Neutrophil (primary cell): ENCODE data around the gene PCLAF.
"Not testable (repeated sequence)": the region's sequence is repeated elsewhere in the genome, so short reads cannot be mapped to it uniquely, and the experiment has no call there.

Source experiments
- H3K27ac ChIP-seq: fragments of 200-600 bp; sonication (generic); 2 replicates; pipeline ENCODE4 v1.5.1; 2016; ENCODE audit warnings: mild to moderate bottlenecking, moderate library complexity
- H3K27me3 ChIP-seq: fragments of 200-600 bp; sonication (generic); 2 replicates; pipeline ENCODE4 v1.6.0; 2016; ENCODE audit warnings: mild to moderate bottlenecking
- H3K36me3 ChIP-seq: fragments of 200-600 bp; sonication (generic); 2 replicates; pipeline ENCODE4 v1.5.1; 2017
- H3K4me1 ChIP-seq, 2 experiments: fragments of 200-600 bp in 1 of 2; sonication (generic) in 1 of 2; 1 replicate in 1 of 2; 2 replicates in 1 of 2; pipeline versions ENCODE4 v1.5.1 to v1.6.1; 2013 to 2016; ENCODE audit warnings: low read depth in 1 of 2, low read length in 1 of 2, mild to moderate bottlenecking in 1 of 2, moderate library complexity in 1 of 2; ENCODE audit not compliant: control insufficient read depth in 1 of 2, insufficient read depth in 1 of 2
- H3K4me3 ChIP-seq, 2 experiments: fragments of 200-600 bp in 1 of 2; sonication (generic) in 1 of 2; 1 replicate in 1 of 2; 2 replicates in 1 of 2; pipeline ENCODE4 v1.5.1; 2013 to 2016; ENCODE audit warnings: low read depth in 1 of 2, low read length in 1 of 2, mild to moderate bottlenecking in 1 of 2, moderate library complexity in 1 of 2
- H3K9me3 ChIP-seq: fragments of 200-600 bp; sonication (generic); 2 replicates; pipeline ENCODE4 v1.5.1; 2016
- CTCF ChIP-seq: fragments of 200-600 bp; sonication (generic); IDR thresholded peaks from 2 replicates; pipeline ENCODE4 v1.5.1; 2016; ENCODE audit warnings: antibody characterized with exemption

The PCLAF gene

GRCh38 chr15:64340355-64340754, 40.9 kb downstream of the PCLAF start:
- peaks cover 0 to 6% of the 10 kb centered on the region in 2 experiments for H3K4me1 ChIP-seq
- H3K27ac ChIP-seq: no peak overlapping the region
- H3K9me3 ChIP-seq: no peaks in the 10 kb centered on the region
- no peaks in the 10 kb centered on the region for H3K27me3 ChIP-seq
- no peak for TF ChIP-seq CTCF
- no peak overlapping the region for H3K4me3 ChIP-seq
- peaks cover 21% of the 10 kb centered on the region for H3K36me3 ChIP-seq

- H3K4me1 ChIP-seq: peaks cover 0 to 6% of the 10 kb centered on the region in 2 experiments
- H3K27me3 ChIP-seq: no peaks in the 10 kb centered on the region
- TF ChIP-seq CTCF: no peak
- H3K36me3 ChIP-seq: peaks cover 24% of the 10 kb centered on the region
- H3K9me3 ChIP-seq: no peaks in the 10 kb centered on the region
- H3K4me3 ChIP-seq: no peak overlapping the region
- H3K27ac ChIP-seq: no peak overlapping the region
These were observed 43.5 kb downstream of the PCLAF start for GRCh38 chr15:64337761-64338160.

GRCh38 chr15:64333986-64334929, 47.0 kb downstream of the PCLAF start:
- H3K9me3 ChIP-seq: no peaks in the 10 kb centered on the region
- no peaks in the 10 kb centered on the region for H3K27me3 ChIP-seq
- H3K4me1 ChIP-seq: peaks cover 0 to 6% of the 10 kb centered on the region in 2 experiments
- no peak overlapping the region for H3K27ac ChIP-seq
- no peak overlapping the region for H3K4me3 ChIP-seq
- TF ChIP-seq CTCF: no peak
- peaks cover 3% of the 10 kb centered on the region for H3K36me3 ChIP-seq

- H3K9me3 ChIP-seq: no peaks in the 10 kb centered on the region
- no peak overlapping the region for H3K4me3 ChIP-seq
- peaks cover 0 to 6% of the 10 kb centered on the region in 2 experiments for H3K4me1 ChIP-seq
- no peaks in the 10 kb centered on the region for H3K27me3 ChIP-seq
- peaks cover 3% of the 10 kb centered on the region for H3K36me3 ChIP-seq
- no peak for TF ChIP-seq CTCF
- no peak overlapping the region for H3K27ac ChIP-seq
These were observed 47.7 kb downstream of the PCLAF start for GRCh38 chr15:64333516-64333915.

GRCh38 chr15:64331668-64332067, 49.6 kb downstream of the PCLAF start:
- not testable (repeated sequence) for H3K27me3 ChIP-seq, H3K27ac ChIP-seq, H3K4me3 ChIP-seq, H3K9me3 ChIP-seq, H3K4me1 ChIP-seq, H3K36me3 ChIP-seq

- H3K4me3 ChIP-seq, H3K36me3 ChIP-seq, H3K9me3 ChIP-seq, H3K27me3 ChIP-seq, H3K27ac ChIP-seq, H3K4me1 ChIP-seq: not testable (repeated sequence)
These were observed 54.3 kb downstream of the PCLAF start for GRCh38 chr15:64326975-64327374.

- not testable (repeated sequence) for H3K27ac ChIP-seq, H3K36me3 ChIP-seq, H3K4me1 ChIP-seq, H3K9me3 ChIP-seq, H3K27me3 ChIP-seq, H3K4me3 ChIP-seq
These were observed 54.8 kb downstream of the PCLAF start for GRCh38 chr15:64326458-64326857.
